ENCODE results near the gene PIP4P1.

GRCh38 chr14:20485900-20486299, 24.7 kb upstream of the PIP4P1 start:
- TF ChIP-seq CTCF (IDR thresholded peaks at IDR 0.05) (no peak), POLR2A (IDR thresholded peaks at IDR 0.05) (no peak)

Data from vagina (tissue), 2 donors.